ENCODE data around the gene UGDH. TPM values are rescaled to one million over a fixed set of nuclear protein-coding genes. Genes with fewer than 3 reads are reported as not detected.

The UGDH gene
- total and polyA plus RNA-seq, 2 of the 8 experiments (the other 6 are each of a cell fraction or from before 2014, with no cell fraction given), result 32.0 to 128 TPM

GRCh38 chr4:39574946-39575345, 47.7 kb upstream of the UGDH start (continued):
- no peak for TF ChIP-seq CHD7 (IDR thresholded peaks at IDR 0.05; ENCODE audit: insufficient replicate concordance, low read length)
- TF ChIP-seq SIN3A (conservative IDR thresholded peaks at IDR 0.05 in 1 of 2, IDR thresholded peaks at IDR 0.05 in 1 of 2; ENCODE audit: low read depth in 1 of 2, low read length in 2 of 2), result no peak
- TF ChIP-seq MAFK (IDR thresholded peaks at IDR 0.05; ENCODE audit: low read depth, low read length), result no peak
- no peak for TF ChIP-seq RNF2 (IDR thresholded peaks at IDR 0.05; ENCODE audit: borderline replicate concordance, low read depth, low read length, missing control alignments, poor library complexity, severe bottlenecking)
- TF ChIP-seq POU5F1 (IDR thresholded peaks at IDR 0.05; ENCODE audit: low read depth, low read length), result no peak
- TF ChIP-seq CTBP2 (IDR thresholded peaks at IDR 0.05; ENCODE audit: borderline replicate concordance, insufficient read depth, insufficient read length, low read length), result no peak
- no peak for TF ChIP-seq TAF1 (IDR thresholded peaks at IDR 0.05; ENCODE audit: low read depth, low read length)
- TF ChIP-seq CEBPB (IDR thresholded peaks at IDR 0.05; ENCODE audit: low read depth, low read length), result peak; percentile 43; the same call in 1 of the 2 replicates

Measured in H1 (cell line).